Measurements from ENCODE around the gene CPEB2.

The CPEB2 gene

DNA sequence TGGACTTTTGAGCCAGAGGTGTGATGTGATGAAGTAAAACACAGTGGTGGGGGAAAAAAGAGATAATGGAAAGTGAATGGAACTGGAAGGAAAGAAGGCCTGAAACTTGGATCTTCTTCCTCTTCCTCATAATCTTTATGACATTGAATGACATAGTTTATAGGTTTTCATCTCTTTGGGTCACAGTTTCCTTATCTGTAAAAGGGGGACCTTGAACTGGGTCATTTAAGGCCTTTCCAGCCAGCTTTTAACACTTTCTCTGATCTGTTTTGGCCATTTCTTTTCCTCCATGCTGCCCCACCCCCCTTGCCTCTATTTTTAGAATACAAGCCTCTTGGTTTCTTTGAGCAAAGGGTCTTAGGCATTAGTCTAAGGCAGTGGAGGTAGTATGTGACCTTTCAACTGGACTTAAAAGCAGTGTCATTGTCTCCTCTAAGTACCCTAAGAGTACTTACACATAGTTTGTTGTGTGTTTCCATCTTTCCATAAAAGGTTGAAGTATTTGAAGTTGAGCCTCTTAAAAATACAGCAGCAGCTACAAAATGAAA, 7.8 kb downstream of the CPEB2 start:
- DNase-seq (ENCODE audit: low spot score): no peak

DNA sequence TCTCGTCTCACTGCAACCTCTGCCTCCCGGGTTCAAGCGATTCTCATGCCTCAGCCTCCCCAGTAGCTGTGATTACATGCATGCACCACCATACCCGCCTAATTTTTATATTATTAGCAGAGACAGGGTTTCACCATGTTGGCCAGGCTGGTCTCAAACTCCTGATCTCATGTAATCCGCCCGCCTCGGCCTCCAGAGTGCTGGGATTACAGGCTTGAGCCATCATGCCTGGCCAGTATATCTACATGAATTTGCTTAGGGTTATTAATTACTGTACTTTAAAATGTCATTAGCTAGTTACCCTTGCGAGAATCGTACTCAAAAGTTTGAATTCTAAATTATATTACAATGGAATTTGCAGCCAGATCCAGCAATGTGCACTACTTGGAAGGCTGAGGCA, 8.9 kb downstream of the CPEB2 start:
- DNase-seq (ENCODE audit: low spot score): no peak

DNA sequence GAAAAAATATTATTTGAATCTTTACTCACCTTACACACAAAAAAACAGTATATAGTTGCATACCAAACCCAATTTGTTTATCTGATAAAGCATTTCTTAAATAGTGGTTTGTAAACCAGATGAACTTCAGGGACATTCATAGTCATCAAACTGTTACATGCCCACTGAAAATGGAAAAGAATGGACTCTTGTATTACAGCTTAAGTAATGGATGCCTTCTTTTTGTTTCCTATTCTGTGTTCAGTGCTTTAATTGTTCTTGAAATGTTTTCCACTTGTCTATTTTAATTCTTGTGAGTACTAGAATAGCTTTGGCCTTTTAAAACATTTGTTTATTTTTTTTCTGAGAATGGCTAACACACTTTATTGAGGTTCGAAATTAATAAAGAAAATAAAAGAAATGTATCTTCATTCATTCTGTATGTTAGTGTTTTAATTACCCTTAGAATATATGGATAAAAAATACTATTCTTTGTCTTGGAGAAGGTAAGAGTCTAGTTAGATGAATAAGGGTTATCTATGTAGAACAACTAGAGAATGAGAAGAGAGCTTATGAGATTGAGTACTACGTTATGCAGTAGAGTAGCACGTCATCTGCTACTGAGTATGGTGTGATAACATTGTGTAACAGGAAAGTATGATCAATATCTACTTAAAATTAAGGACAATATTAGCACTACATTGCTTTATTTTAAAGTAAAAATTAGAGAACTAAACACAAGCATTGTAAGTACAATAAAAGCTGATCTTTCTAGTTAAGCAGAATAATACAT, 9.9 kb downstream of the CPEB2 start:
- DNase-seq (ENCODE audit: low spot score): no peak

DNA sequence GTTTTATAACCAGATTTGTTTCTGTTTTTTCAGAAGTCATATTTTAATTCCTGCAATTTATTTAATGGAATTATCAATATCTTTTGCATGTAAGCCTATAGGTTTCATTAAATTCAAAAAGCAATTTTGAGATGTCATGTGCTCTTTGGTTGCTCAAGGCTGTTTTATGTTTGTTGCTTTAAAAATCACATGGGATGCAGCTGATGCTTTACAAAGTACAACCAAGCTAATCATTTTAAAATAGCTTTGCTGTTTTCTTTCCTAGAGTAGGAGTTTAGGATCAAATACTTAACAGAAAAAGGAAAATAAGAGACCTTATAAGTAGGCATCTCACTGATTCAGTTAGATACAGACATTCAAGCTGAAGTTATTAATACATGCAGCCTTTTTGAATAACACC, 11.3 kb downstream of the CPEB2 start:
- DNase-seq (ENCODE audit: low spot score): no peak

DNA sequence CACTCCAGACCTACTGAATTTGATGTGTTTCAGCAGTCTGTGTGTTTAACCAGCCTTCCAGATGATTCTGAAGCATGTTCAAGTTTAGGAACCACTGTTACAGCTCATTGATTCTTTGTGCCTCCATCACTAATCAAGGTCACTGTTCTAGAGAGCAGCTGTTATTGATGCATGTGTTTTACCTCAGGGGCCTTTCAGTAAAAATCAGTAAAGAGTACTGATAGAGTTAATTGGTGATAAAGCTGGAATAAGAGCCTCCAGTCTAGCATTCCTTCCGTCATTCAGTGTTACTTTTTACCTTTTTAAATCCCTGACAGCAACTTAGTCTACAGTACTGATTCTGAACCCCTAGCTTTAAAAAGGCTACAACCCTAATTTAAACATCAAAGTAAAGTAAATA, 12.9 kb downstream of the CPEB2 start:
- no peak for DNase-seq (ENCODE audit: low spot score)

DNA sequence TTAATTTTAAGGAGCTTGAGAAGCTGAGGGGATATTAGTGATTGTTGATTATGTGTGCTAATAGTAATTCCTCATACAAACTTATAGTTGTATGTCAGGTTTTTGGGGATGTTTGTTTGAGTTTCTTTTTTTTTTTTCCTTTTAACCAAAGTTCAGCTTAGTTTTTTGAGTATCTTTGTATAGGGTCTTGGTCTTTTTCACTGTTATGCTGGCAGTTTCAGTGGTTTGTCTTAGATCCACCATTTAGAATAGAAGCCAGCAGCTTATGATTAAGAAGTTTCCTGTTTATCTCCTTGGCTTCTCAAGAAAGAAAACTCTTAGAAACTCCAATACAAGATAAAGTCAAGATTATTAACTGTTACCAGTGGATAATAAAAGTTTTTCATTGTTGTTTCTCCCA, 16.1 kb downstream of the CPEB2 start:
- no peak for DNase-seq (ENCODE audit: low spot score)

DNA sequence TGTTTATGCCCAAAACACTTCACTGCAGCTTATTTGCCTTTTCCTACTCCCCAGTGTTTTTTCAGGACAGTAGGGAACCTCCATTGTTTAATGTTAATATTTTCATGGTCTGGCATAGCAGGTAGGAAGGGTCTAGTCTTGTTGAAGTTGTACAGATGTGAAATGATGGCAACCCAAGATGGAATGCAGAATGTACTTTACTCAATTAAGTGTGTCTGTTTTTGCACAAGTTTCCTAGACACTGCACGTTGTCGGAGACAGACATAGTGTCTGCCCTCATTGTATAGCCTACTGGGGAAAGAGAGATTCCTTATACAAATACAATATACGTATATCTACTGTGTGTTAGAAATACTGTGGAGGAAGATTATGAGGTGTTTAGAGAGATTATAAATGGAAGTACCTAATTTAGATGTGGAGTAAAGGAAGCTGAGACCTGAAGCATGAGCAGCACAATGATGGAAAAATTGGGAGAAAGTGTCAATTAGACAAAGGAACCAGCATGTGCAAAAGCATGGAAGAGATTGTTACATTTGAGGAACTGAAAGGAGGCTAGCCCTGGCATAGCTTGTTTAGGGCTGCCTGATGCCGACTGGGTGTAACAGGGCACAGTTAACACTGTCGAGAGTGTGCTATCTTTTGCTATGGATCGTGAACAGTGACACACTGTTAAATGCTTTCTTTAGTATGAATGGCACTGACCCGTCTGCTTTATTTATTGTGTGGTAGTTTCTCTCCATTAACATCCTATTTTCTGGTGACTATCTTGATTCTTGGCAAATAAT, 18.4 kb downstream of the CPEB2 start:
- DNase-seq (ENCODE audit: low spot score): peak; percentile 92

DNA sequence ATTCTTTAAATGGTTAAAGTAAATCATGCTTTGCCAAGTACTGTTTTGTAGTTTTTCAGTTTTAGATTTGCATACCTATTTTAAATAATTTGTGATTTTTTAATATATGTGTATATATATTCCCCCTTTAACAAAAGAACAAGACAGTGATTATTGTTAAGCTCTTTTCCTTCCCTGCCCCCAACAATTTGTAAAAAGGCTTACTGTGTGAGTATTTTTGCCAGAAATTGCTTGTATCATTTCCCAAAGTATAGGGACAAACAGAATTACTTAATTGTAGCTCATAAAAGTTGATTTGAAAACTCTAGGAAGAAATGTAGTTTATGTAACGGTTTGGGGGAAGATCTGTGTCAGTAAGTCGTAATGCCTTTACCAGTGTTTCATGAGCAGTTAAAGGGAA, 19.0 kb downstream of the CPEB2 start:
- no peak for DNase-seq (ENCODE audit: low spot score)

DNA sequence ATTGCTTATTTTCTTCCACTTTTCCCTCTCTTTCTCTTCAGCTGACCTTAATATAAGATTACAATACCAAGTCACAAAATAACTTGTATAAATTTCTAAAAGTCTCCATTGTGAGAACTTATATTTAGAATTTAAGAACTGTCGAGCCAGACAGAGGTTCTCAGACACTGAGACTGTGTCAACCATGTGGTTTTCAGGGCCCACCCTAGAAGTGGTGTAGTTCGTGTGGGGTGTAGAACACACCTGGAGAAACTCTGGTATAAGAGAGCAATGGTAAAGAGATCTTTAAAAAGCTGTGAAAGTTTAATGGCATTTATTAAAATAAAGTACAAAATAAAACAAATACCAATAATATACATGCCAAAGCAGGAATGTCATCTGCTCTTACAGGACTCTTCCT, 19.7 kb downstream of the CPEB2 start:
- DNase-seq (ENCODE audit: low spot score): no peak

DNA sequence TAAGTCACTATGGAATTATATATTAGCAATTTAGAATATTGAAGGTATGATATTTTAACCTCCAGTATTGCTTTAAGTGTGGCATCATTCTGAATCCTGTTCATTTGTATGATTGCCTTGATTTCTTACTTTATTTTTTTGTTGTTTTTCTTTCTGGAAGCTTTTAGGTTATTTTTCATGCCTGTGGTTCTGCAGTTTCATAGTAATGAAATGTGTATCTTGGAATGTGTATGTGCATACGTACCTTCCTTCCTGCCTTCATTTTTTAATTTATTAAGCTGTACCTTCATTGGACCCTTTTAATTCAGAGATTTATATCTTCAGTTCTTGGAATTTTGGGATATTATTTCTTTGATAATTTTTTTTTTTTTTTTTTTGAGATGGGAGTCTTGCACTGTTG, 22.1 kb downstream of the CPEB2 start:
- no peak for DNase-seq (ENCODE audit: low spot score)

DNA sequence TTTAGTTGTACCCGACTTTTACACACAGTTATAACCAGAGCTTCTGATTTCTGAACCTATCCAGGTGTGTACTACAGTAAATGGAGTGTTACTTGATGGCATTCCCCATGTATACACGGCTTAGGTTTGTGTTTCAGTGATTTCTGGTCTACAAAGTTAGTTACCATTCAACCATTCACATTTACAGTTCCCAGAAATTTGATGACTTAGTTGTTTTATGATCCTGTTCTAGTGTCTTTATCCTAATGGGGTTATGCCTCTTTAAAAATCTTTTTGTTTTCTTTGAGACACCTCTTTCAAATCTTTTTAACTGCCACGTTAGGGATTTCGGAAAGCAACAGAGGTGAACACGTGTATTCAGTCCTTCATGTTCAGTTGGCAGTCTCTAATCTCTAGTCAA, 23.4 kb downstream of the CPEB2 start:
- DNase-seq (ENCODE audit: low spot score): no peak

DNA sequence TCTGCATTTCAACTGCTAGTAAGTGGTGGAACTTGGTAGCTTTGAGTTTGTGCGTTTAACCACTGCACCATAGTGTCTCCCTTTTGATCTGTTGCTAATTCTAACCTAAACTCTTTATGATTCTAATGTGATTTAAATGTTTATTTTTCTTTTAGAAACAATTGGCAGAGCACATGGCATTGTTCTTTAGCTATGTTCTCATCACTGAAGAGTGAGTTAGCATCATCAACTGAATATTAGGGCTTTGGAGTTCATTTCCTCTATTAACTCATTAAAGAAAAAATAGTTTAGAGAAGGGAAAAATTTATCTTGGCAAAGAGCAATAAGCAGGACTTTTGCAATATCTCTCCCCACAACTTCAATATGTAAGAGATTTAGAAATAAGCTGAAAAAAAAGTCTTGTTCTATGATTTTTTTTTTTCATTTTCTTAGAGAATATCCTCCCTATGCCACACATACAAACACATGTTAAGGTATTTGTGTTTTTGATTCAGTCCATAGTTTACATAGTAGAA, 25.7 kb downstream of the CPEB2 start:
- DNase-seq (ENCODE audit: low spot score): no peak

DNA sequence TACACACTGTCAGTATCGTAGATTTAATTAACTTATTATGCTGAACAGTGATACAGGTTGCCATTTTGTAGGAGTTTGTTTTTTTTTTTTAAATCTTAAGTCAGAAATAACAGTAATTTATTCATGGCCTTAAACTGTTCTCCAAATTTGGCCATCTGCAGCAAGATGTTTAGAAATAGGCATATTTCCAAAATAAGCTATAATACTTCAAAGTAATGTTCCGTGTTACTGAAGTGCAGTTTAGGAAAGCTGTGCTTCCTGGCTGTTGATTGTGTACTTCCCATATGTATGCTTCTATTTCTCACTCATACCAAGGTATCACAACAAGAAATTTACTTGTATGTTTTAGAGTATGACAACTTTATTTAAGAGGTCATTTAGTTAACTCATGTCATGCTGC, 28.9 kb downstream of the CPEB2 start:
- no peak for DNase-seq (ENCODE audit: low spot score)

DNA sequence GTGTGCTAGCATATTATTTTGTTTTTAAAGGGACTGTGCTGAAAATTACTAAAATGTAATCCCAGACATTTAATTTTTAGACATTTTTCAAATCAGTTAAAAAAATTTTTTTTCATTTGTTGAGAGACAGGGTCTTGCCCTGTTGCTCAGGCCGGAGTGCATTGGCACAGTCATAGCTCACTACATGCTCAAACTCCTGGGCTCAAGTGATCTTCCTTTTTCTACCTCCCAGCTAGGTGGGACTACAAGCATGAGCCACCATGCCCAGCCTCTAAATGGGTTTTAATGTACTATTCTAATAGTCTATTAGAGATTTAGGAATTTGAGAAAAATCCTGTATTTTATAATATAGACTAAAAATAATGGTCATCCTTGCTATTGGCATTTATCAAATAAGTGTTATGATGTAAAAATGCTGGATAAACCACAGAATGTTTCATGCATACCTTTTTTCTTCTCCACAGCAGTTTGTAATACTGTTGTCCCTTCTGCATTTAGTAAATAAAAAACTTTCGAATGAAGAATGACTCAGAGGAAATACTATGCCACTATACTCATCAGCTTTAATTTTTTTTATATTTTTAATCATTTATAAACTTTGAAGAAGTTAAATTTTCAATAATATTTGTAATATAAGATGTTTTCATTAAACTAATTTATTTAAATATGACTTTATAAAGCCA, 29.9 kb downstream of the CPEB2 start:
- DNase-seq (ENCODE audit: low spot score): no peak

DNA sequence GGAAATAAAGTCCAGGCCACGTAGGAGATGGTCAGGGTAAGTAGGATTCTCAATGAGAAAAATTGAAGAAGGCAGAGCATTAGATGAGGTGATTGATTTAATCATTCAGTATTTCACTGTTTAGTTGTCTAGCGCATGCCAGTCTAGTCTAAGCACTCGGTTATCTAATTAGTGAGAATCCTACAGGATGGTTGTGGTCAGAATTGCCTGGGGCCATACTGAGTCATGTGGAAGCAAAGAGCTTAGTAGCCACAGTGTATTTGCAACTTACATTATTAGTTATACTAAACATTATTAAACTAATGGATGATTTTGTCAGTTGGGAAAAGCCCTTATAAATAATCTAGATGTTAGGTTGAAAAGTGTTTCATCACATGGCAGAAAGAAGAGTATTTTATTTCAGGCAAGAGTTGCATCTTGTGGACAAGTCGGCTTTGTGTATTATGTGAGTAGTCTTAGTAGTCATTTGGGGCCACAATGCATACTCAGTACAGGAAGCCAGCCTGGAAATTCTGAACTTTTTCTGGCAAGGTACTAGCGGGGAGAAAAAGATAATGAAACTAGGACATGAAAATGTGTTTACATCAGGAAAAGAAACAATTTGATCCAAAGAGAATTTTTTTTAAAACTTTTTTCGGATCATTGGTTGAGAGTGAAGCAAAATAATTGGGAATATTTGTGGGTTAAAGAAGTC, 31.9 kb downstream of the CPEB2 start:
- DNase-seq (ENCODE audit: low spot score): no peak

DNA sequence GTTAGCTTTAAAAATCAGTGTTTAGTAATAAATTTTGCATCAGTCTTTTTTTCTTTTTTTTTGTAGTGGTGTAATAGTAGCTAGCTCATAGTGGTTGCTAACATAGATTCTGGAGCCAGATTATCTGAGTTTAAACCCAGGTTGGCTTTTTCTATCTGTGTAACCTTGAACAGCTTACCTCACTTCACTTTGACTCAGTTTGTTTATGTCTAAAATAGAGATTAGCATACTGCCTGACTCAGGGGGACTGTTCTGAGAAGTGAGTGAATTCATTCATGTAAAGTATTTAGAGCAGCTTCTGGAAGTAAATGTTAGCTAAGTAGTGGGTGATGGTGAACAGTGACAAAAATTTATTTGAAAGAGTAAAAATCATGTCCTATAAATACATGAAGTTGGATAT, 32.9 kb downstream of the CPEB2 start:
- DNase-seq (ENCODE audit: low spot score): no peak

DNA sequence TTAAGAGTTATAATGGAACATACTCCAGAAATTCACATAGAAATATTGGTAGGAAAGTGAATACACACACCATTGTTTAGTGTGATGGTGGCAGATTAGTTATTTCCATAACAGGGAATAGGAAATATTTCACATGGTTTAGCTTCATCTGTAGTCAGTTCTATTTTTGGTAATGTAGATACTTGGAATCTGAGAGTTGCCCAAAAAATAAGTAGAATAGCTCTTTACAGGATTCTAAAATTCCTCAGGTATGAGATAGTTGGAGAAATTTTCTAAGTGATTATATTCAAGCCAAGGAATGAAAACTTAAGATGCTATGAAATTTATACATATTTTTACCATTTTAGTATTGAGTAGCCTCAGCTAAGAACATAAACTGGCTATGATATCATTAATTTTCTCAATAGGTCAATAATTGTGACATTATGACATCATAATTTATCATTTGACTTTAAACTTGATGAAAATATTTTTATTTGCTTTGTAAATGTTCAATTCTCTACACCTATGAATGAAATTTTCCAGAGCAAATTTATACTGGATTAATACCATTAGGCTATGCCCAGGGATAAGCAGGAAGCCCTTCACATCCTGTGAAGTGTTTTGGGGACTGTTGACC, 35.8 kb downstream of the CPEB2 start:
- DNase-seq (ENCODE audit: low spot score): no peak

DNA sequence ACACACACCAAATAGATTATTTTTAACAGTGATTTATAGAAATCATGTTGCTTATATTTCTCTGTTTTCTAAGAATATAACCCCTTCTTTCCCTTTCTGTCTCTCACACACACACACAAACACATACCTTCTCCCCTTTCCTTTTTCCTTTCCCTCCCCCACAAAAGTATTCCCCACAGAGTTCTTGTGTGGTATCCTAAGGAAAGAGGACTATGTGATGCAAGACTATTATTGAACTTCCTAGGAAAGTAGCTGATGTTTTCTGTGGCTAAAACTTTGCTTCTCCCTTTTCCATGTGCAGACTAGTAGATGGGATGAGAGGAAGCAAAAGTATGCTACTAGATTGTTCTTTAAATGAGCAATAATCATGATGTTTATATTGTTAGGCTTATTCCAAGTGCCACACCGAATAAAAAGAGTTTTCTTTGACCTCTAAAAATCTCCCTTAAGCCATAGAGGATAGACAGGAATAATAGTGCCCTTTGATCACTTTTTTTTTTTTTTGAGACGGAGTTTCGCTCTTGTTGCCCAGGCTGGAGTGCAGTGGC, 38.7 kb downstream of the CPEB2 start:
- DNase-seq (ENCODE audit: low spot score): no peak

DNA sequence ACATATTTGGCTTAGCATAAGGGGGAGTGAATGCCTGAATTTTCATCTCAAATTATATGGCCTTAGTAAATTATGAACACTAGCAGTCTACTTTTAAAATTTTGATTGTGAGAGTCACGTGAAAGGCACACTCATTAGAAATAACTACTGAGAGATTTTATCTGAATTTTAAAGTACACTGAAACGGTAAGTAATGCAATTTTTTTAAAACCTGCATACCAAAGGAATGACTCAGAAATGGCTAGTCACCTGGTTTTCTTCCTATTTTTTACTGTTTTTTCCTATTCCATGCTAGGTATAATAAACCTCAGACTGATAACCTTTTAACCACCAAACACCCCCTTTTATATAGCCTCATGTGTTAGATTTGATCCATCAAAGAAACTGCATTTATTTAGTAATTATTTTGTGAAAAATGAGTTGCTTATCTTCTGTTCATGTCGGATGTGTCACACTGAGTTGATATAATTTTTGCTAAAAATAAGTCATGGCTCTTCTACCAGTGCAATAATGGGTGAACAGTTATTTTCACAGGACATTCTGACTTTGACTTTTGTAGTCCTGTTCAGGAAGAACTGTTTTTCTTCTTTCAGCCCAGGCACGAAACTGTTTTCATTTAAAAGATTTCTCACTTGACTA, 40.4 kb downstream of the CPEB2 start:
- DNase-seq (ENCODE audit: low spot score): no peak

DNA sequence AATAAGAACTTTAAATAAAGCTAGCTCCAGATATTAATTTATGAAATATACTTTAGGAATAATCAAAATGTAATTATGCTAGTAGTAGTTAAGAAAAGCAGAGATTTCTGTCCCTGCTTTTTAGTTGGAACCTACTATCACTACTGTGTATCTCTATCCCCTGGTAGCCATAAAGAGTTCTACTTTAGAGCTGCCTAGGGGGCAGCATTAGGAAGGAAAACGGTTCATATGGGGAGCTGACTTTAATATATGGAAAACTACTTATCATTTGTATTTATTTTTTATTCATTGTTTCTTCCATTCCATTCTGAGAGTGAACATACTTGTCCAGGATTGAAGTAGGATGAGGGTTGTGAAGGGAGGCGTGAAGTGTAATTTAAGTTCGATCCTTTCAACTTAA, 40.9 kb downstream of the CPEB2 start:
- DNase-seq (ENCODE audit: low spot score): no peak
